ENCODE data around the gene GTPBP4.

Gene GTPBP4

DNA sequence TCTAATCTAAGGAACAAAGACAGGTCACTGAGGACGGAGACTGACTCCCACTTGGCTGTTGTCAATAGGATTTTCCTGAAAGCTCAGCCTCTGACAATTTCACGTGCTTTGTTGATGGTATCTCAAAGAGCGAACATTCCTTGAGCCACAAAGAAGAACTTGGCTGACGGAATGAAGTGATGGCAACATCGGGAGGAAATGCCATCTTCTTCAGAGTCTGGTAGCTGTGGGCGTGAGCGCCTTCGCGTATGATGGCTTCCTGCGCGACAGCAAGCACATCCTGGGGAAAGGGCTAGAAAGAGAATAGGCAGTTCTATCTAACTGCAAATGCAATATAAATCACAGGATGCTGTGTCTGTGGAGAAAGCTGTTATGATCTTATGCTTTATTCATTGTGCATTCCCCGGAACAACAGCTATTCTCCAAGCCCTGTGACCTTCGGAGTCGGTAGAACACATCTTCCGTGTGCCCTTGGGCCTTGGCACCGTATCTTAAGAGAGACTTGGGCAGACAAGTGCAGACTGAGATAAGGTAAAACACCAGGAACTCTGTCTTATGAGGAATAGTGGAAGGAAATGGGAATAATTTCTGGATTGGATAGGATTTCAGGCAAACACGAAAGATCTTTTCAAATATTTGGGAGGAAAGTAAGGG, 19.6 kb upstream of the GTPBP4 start:
- DNase-seq: no peak

DNA sequence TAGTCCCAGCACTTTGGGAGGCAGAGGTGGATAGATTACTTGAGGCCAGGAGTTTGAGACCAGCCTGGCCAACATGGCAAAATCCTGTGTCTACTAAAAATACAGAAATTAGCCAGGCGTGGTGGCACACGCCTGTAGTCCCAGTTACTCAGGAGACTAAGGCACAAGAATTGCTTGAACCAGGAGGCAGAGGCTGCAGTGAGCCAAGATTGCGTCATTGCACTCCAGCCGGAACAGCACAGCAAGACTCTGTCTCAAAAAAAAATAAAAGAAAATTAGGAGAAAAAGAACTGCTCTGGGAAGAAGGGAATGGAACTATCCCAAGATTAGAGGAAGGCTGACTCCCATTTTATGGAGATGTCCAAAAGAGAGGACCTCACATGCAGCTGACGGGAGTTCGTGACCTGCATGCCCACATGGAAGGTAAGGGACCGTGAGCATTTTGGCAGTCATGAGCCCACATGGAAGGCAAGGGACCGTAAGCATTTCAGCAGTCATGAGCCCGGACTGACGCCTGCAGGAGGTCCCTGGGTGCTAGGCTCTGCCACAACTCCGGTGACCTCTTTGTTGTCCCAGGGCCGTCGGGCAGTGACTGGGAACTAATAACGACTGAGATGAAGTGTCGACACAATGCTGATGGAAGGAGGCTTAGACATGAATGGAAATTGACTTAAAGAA, 18.6 kb upstream of the GTPBP4 start:
- DNase-seq: no peak

DNA sequence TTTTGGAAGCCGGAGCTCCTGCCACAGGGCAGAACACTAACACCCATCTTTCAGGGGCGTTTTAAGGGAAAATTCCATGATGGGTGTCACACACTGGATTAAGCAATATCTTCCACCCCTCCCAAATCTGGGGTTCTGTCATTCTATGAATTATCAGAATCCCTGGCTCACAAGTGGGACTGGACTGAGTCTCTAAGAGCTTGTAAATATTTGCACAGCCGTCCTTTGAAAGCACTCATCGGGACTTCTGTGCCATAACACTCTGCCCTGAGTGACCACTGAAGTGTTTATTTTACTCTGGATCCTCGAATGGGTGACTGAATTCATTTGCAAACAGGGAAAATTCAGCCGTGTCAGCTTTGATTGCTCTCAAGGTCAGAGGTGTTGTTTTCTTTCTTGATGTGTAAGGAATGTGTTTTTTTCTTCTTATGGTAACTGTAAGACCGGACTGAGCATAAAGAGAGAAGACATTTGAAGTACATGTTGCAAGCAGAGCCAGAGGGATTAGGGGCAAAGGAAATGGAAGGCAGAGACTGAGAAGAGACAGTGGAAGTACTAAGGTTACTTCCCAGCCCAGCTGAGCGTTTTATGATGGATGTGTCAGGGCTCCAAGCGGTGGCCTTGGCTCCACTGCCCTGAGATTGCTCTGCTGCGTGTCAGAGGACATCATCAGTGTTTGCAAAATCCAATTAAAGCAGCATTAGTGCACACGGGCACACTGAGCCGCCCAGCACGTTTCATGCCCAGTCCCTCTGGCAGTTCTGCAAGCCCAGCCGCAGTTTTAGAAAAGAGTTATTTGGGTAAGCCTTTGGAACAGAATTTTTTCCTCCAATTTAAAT, 17.7 kb upstream of the GTPBP4 start:
- no peak for DNase-seq

DNA sequence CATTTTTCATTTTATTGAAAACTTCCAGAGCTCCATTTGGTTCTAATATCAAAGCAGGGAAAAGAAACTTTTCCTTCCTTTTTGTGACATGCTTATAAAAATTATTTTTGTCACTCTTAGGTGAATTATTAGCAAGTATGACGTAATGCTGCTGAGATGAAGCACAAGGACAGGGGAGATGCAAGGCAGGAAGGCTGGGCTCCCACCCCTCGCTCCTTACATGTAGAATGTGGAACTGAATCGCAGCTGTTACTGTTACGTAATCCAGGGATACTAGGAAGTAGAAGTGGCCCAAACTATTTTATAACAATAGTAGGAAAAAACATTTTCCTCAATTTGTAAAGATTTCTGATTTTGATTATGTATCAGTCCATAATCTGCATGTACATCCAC, 17.1 kb upstream of the GTPBP4 start:
- DNase-seq: peak; percentile 45

DNA sequence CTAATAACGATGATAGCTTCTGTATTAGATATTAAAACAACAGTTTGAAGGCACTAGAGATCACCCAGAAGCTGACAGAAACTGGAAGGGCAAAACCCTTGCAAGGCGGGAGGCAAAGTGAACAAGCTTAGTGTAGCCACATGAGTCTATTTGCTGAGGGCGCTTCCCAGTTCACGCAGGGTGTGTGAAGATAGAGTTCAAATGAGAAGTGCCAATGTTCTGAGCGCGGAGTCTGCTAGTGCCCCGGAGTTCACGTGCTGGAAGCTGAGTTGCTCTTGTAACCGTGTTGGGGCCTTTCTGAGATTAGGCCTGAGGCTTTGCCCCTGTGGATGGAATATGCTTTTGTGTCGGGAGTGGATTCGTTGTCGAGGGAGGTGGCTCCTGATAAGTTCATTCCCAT, 16.6 kb upstream of the GTPBP4 start:
- DNase-seq: no peak

DNA sequence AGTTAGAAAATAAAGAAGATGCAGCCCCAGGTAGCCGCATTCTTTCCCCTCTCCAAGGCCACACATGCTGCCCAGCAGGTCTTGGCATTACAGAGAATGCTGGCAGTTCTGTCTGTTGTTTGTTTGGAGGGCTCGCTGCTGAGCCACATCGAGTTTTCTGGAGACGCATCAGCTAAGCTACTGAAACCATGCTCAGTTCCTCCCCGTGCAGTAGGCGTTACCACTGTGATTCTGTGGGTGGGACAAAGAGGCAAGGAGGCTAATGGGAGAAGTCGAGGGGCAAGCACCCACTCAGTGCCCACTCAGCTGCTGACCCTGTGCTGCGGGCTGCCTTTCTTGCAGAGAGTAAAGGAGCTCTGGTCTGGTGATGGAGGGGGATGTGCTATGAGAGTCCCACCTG, 15.5 kb upstream of the GTPBP4 start:
- no peak for DNase-seq

DNA sequence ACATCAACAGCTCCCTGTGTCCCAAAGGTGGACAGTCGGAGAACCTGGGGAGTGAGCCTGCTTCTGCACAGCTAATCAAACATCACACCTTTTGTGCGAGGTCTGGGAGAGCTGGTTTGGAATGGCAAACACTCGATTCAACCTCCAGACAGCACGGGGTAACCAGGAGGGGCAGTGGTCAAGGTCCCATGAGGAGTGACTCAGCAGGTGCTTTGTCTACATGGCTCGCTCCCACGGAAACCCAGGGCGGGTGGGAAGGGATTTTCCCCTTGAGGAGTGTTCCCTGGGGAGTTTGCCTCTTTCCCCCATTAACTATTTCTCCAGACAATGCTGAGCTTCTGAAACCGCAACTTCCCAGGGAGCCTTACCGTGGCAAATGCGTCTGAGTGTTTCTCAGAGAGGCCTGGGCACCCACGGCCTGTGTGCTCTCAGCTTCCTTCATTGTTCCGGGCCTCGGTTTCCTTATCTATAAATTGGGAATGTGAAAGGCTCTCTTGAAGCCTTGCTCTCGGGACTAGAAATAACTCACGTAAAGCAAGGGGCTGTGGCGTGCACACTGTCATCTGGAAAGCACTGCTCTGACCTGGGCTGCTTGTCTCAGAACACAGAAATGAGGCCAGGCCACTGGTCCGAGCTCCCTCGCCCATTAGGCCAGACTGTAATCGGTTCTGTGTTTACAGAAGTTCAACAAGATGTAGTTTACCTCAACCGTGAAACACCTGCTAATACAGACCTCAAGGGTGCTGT, 14.0 kb upstream of the GTPBP4 start:
- no peak for DNase-seq

DNA sequence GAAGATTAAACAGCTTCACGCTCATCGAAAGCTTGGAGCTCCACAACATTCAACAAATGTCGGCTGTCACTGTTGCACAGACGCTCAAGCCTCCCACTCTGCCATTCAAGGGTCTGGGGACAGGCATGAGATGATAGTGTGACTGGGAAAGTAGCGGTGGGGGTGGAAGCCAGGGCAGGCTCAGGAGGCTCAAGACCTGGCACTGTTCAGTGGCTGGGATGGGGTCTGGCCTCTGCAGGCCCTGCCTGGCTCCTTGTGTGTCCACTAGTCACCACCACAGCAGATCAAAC, 13.5 kb upstream of the GTPBP4 start:
- DNase-seq: no peak

DNA sequence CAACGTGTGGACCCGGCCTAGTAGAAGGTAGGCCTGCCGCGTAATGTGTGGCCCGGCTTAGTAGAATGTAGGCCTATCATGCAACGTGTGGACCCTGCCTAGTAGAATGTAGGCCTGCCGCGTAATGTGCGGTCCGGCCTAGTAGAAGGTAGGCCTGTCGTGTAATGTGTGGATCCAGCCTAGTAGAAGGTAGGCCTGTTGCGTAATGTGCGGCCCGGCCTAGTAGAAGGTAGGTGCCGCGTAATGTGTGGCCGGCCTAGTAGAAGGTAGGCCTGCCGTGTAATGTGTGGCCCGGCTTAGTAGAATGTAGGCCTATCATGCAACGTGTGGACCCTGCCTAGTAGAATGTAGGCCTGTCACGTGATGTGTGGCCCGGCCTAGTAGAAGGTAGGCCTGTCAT, 11.9 kb upstream of the GTPBP4 start:
- DNase-seq: no peak

DNA sequence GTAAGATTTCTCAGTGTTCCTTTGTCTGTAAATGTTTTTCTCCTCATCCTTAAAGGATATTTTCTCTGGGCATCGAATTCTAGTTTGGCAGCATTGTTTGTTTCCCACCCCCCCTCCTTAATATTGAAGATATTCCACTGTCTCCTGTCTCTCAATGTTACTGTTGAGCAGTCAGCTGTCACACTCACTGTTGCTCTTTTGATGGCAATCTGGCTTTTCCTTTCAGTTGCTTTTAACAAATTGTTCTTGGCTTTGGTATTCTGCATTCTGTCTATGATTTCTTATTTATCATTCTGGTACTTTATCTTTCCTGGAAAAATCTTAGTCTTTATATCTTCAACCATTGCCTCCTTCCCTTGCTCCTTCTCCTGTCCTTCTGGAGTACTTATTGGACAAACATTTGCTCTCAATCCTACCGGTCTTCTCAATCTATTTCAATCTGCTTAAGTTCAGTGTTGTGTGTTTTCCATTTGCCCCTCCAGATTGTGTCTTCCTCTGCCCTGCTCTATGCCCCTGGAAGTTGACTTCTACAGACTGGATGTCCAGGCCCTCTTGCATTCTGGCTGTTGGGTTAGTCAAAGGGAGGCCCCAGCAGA, 9.3 kb upstream of the GTPBP4 start:
- DNase-seq: no peak

DNA sequence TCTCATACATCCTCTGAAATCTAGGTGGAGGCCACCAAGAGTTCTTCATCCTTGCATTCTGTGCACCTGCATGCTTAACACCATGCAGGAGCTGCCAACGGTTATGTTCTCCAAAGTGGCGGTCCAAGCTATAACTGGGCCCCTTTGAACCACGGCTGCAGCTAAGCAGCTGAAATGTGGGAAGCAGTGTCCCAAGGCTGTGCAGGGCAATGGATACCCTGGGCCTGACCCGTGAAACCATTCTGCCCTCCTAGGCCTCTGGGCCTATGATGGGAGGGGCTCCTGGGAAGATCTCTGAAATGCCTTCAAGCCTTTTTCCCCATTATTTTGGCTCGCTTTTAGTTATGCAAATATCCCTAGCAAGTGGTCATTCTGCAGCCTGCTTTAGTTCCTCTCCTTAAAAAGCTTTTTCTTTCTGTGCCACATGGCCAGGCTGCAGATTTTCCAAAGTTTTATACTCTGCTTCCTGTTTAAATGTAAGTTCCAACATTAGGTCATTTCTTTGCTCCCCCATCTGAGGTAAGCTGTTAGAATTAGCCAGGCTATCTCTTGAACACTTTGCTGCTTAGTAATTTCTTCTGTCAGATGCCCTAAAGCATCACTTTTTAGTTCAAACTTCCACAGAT, 7.7 kb upstream of the GTPBP4 start:
- DNase-seq: no peak

DNA sequence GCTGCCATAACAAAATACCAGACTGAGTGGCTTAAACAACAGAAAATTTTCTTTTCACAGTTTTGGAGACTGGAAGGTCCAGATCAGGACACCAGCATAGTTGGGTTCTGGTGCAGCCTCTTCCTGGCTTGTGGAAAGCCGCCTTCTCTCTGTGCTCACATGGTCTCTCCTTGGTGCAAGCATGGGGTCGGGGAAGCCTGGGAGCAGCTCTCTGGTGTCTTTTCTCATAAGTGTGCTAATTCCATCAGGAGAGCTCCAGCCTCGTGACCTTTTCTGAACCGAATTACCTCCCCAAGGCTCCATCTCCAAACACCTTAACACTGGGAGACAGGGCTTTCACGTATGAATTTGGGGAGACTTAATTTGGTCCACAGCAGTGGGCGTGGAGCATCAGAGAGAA, 4.8 kb upstream of the GTPBP4 start:
- DNase-seq: no peak

DNA sequence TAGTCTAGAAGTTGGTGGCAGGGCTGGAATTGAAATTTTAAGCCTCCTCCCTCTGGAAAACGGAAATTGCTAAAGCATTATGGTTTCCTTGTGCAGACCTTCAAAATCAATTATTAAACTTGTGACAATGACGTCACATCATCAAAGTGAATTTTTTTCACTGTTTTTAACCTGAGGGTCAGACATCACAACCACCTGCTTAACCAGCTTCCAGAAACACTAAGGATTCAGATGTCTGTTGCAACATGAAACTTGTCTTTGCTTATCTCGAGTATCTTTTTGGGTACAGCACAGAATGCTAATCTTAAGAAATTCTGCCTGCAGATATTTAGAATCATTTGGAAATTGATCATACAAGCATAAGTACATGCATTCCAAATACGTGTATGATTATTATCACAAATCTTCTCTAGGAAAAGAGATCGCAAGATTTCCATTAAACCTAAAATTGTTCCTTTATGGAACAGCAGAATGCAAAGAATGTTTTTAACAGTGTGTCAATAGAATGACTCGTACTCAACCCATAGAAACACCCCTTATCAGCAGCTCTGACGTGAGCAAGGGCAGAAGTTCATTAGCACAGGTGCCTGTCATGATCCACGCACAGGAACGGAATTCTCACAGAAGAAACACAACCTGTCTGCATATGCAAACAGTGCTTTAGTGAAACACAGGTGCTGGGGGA, 4.1 kb upstream of the GTPBP4 start:
- DNase-seq: no peak

DNA sequence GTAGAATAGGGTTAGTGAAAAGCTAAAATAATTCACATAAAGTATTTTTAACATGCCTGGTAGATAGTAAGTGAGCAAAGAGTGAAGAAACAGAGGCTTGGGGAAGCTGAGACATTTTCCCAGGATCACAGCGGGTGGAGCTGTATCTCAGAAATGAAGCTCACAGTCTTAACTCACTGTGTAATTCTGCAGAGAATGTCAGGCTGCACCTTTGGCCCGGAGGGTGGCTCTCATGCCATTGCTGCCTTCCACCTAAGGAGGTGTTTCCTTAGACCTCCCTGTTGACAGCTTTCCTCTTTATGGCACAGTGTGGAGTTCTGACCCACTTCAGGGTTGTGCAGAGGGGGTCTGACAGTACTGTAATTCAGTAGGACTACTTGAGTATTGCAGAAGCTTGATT, 2.9 kb upstream of the GTPBP4 start:
- no peak for DNase-seq

DNA sequence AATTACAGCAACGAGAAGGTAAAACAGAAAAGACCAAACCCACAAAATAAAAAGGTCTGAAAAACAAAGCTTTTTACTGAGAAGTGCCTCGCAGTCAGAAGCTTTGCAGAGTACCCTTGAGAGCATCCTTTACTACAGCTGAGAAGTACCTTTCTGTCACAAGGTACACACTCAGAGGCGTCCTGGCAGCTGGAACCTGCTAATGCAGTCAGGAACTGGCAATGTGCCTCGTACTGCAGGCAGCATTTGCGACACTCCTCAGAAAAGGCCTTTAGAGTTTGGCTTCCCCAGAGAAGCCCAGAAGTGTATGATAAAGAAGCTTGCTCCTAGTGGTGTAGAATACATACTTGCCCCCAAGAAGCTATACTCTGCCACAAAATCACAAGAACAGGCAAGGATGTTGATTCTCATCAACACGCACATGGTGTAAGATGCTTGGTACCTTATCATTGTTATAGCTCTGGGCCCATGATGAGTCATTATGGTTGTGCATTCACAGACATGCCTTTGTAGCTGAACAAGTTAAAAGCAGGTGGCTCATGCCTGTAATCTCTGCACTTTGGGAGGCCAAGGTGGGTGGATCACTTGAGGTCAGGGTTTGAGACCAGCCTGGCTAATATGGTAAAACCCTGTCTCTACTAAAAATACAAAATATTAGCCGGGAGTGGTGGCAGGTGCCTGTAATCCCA, 2.0 kb upstream of the GTPBP4 start:
- no peak for DNase-seq

DNA sequence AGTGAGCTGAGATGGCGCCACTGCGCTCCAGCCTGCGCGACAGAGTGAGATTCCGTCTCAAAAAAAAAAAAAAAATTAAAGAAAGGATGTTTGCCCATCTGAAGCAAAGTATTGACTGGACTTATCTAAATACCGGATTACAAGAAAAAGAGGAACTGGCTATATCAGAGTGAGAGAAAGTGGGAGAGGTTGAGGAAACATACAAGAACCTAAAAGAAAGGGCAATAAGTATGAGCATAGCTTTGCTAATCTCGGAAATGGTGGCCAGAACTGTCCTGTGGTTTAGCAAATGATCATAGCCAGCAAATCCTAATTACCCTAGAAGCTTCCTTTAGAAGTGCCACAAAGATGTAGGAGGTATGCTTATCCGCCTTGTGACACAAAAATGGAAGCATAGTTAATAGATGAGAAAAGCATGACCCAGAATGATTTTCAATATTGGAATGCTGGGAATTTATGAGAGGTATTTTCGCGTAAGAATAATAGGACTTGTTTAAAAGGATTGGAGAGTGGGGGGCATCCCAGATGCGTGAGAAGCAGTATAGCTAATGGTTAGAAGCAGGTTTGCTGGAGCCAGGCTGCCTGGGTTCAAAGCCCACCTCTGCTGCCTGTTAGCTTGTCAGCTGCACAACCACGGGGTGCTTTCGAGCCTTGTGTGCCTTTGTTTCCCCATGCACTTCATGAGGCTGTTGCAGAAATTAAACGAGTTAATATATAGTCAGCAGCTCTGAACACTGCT, 1.2 kb upstream of the GTPBP4 start:
- DNase-seq: peak; percentile 21

DNA sequence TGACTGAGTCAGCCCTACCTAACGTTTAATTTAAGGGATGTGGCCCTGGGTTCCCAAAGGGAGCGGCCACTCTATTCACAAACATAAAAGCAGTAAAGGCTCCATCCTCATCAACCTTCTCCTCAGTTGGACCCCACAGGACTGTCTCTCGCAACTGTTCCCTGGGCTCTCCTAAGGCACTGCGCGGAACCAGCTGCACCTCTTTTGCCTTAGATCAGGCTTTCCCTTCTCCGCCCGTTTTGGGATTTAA, 689 bp upstream of the GTPBP4 start:
- no peak for DNase-seq

DNA sequence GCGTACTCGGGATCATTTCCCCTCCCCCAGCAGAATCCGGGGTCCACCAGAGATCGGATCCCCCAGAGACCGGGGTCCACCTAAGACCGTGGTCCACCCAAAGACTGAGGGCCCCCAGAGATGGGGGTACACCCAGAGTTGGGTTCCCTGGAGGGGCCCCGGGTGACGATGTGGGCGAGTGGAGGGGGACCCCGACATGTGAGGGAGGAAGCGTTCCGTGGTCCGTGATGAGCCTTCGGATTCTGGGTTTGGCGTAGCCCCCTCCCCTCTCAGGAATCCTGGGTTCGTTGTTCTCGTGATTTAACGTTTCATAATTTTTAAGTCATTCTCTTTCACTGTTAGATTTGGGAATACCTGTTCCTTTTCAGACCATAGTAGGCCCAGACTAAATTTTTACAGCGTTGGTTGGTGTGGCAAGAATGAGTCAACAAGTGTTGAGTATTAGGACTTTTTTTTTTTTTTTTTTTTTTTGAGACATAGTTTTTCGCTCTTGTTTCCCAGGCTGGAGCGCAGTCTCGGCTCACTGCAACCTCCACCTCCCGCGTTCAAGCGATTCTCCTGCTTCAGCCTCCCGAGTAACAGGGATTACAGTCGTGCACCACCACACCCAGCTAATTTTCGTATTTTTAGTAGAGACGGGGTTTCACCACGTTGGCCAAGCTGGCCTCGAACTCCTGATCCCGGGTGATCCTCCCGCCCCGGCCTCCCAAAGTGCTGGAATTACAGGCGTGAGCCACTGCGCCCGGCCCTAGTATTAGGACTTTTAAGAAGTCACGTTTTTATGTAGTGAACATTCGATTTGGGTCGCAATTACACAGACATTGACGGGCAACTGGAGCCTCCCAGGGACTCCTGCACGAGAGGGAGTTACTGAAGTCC, 672 bp downstream of the GTPBP4 start:
- no peak for DNase-seq

DNA sequence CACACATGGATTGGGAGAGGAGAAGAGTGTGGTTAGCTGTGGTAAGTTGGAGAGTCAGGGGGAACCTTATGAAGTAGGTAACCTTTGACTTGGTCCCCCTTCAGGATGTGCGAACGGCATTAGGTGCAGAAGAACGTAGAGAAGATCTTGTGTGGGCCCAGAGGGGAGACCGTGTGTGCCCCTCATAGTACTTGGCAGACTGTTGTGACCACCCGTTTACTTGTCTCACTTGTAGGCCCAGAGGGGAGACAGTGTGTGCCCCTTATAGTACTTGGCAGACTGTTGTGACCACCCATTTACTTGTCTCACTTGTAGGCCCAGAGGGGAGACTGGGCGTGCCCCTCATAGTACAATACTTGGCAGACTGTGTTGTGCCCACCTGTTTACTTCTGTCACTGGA, 2.6 kb downstream of the GTPBP4 start:
- no peak for DNase-seq

DNA sequence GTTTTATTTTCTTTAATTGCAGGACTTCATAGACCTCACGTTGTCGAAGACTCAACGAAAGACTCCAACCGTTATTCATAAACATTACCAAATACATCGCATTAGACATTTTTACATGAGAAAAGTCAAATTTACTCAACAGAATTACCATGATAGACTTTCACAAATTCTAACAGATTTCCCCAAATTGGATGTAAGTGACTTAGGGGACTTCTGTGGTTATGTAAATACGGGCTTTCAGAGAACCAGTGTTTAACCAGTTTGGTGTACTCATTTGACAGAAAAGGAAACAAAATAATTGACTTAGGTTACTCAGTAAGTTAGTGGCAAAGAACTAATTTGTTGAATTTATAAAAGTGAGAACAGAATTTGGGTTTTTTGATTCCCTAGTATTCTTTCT, 4.2 kb downstream of the GTPBP4 start:
- no peak for DNase-seq

All from GF-D8 (cell line).